T-helper 2 cell treated with Interferon-gamma antibody and Interleukin-4, amounts not matched to agents 5 μg/mL and 100 μg/mL, for 36 hours (primary cell): ENCODE data around the gene ARHGEF10L.
"Not testable (repeated sequence)": the region's sequence is repeated elsewhere in the genome, so short reads cannot be mapped to it uniquely, and the experiment has no call there.

Source experiments
- DNase-seq: peaks from one replicate; pipeline ENCODE4 v3.0.0; 2021; ENCODE audit warnings: low spot score
- H3K27ac Mint-ChIP-seq: one replicate; pipeline ENCODE4 v1.8.0; 2021; ENCODE audit warnings: mild to moderate bottlenecking, mixed read lengths
- H3K27me3 Mint-ChIP-seq: one replicate; pipeline ENCODE4 v1.8.0; 2021; ENCODE audit warnings: low read depth, mixed read lengths
- H3K36me3 Mint-ChIP-seq: one replicate; pipeline ENCODE4 v1.8.0; 2021; ENCODE audit warnings: low read depth, mixed read lengths
- H3K4me1 Mint-ChIP-seq: one replicate; pipeline ENCODE4 v1.8.0; 2021; ENCODE audit warnings: low read depth, mixed read lengths
- H3K4me3 Mint-ChIP-seq: one replicate; pipeline ENCODE4 v1.8.0; 2022; ENCODE audit warnings: mild to moderate bottlenecking, moderate library complexity, mixed read lengths
- H3K9me3 Mint-ChIP-seq: one replicate; pipeline ENCODE4 v1.8.0; 2021; ENCODE audit warnings: mixed read lengths

The ARHGEF10L gene, protein sequence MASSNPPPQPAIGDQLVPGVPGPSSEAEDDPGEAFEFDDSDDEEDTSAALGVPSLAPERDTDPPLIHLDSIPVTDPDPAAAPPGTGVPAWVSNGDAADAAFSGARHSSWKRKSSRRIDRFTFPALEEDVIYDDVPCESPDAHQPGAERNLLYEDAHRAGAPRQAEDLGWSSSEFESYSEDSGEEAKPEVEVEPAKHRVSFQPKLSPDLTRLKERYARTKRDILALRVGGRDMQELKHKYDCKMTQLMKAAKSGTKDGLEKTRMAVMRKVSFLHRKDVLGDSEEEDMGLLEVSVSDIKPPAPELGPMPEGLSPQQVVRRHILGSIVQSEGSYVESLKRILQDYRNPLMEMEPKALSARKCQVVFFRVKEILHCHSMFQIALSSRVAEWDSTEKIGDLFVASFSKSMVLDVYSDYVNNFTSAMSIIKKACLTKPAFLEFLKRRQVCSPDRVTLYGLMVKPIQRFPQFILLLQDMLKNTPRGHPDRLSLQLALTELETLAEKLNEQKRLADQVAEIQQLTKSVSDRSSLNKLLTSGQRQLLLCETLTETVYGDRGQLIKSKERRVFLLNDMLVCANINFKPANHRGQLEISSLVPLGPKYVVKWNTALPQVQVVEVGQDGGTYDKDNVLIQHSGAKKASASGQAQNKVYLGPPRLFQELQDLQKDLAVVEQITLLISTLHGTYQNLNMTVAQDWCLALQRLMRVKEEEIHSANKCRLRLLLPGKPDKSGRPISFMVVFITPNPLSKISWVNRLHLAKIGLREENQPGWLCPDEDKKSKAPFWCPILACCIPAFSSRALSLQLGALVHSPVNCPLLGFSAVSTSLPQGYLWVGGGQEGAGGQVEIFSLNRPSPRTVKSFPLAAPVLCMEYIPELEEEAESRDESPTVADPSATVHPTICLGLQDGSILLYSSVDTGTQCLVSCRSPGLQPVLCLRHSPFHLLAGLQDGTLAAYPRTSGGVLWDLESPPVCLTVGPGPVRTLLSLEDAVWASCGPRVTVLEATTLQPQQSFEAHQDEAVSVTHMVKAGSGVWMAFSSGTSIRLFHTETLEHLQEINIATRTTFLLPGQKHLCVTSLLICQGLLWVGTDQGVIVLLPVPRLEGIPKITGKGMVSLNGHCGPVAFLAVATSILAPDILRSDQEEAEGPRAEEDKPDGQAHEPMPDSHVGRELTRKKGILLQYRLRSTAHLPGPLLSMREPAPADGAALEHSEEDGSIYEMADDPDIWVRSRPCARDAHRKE (N-terminal part only)

DNA sequence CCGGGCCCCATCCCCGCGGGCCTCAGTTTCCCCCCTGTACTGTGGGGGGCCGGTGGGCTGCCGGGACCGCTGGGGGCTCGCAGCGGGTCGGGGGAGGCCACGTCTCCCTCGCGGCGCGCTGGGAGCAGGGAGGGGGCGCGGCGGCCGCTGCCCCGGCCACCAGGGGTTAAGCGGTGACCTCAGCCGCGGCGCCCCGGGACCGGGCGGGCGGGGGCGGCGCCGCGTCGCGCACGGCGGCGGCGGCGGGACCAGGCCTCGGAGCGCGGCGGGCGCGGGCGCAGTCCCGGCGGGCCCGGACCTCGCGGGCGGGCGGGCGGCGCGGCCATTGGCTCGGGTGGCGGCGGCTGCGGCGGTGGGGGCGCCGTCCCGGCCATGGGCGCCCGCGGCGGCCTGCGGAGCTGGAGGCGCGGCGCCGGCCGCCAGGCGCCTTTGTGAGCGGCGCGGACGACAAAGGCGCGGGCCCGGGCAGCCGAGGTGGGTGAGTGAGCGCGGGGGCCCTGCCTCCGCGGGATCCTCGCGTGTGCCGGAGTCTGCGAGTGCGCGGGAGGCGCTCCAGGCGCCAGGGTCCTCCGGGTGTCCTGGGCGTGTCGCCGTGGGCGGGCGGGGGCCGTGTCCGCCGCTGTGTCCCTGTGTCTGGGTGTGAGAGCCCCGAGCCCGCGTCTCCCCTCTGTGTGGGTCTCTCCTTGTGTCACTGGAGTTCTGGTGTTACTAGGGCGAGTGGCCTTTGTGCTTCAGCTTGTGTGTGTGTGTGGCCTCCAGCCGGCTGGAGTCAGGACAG is at the start of gene ARHGEF10L:
Gene ARHGEF10L, plus strand, starts transcription at position 222 of the 778 bp plus-strand sequence. CDS start 40,898 bp downstream, outside the sequence.
- no peak within 1 kb of the TSS for H3K27ac Mint-ChIP-seq

DNA sequence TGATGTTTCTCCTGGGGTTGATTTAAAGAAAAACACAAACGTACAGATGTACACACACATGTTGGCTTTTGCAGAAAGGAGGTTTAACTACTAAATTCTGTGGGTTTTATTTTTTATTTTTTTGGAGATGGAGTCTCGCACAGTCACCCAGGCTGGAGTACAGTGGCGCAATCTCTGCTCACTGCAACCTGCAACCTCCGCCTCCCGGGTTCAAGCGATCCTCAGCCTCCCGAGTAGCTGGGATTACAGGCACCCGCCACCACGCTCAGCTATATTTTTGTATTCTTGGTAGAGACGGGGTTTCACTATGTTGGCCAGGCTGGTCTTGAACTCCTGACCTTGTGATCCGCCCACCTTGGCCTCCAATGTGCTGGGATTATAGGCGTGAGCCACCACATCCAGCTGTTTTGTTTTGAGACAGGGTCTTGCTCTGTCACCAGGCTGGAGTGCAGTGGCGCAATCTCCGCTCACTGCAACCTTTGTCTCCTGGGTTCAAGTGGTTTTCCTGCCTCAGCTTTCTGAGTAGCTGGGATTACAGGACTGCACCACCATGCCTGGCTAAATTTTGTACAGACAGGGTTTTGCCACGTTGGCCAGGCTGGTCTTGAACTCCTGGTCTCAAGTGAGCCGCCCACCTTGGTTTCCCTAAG is 49.6 kb upstream of the ARHGEF10L start:
- H3K27ac Mint-ChIP-seq, H3K9me3 Mint-ChIP-seq, H3K27me3 Mint-ChIP-seq, DNase-seq, H3K36me3 Mint-ChIP-seq, H3K4me3 Mint-ChIP-seq, H3K4me1 Mint-ChIP-seq: not testable (repeated sequence)

More for the DNA sequence above, at the start of gene ARHGEF10L:
- H3K4me3 Mint-ChIP-seq: no peak within 1 kb of the TSS
- peaks cover 2% of the 10 kb centered on the region for H3K4me1 Mint-ChIP-seq
- no peaks in the 10 kb centered on the region for H3K9me3 Mint-ChIP-seq
- H3K36me3 Mint-ChIP-seq: no peaks in the 10 kb centered on the region
- no peak for DNase-seq
- H3K27me3 Mint-ChIP-seq: peaks cover 47% of the 10 kb centered on the region

DNA sequence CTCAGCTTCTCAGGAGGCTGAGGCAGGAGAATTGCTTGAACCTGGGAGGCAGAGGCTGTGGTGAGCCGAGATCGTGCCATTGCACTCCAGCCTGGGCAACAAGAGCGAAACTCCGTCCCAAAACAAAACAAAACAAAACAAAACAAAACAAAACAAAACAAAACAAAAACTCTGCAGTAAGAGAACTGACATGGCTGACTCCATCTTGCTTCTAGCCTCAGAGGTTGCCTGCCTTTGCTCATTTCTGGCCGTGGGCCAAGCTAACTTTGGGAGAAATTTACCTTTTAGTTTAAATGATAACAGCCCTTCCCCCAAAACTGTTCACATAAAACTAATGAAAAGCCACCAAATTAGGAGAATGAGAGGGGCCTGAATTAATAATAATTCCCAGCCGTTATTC is 48.8 kb upstream of the ARHGEF10L start:
- not testable (repeated sequence) for H3K9me3 Mint-ChIP-seq, H3K27me3 Mint-ChIP-seq, DNase-seq, H3K27ac Mint-ChIP-seq, H3K36me3 Mint-ChIP-seq, H3K4me1 Mint-ChIP-seq, H3K4me3 Mint-ChIP-seq

- no peak overlapping the region for H3K4me3 Mint-ChIP-seq
- no peaks in the 10 kb centered on the region for H3K27me3 Mint-ChIP-seq
- DNase-seq: peak; percentile 40
- H3K27ac Mint-ChIP-seq: no peak overlapping the region
- H3K36me3 Mint-ChIP-seq: no peaks in the 10 kb centered on the region
- no peaks in the 10 kb centered on the region for H3K9me3 Mint-ChIP-seq
- H3K4me1 Mint-ChIP-seq: no peaks in the 10 kb centered on the region
Measured at GRCh38 chr1:17494114-17494729, 45.3 kb upstream of the ARHGEF10L start.

- Mint-ChIP-seq H3K4me3 (no peak overlapping the region), H3K36me3 (no peaks in the 10 kb centered on the region), H3K27me3 (no peaks in the 10 kb centered on the region), H3K4me1 (no peaks in the 10 kb centered on the region), H3K9me3 (no peaks in the 10 kb centered on the region), H3K27ac (no peak overlapping the region)
- DNase-seq: no peak
Measured at GRCh38 chr1:17496419-17496818, 43.1 kb upstream of the ARHGEF10L start.

DNA sequence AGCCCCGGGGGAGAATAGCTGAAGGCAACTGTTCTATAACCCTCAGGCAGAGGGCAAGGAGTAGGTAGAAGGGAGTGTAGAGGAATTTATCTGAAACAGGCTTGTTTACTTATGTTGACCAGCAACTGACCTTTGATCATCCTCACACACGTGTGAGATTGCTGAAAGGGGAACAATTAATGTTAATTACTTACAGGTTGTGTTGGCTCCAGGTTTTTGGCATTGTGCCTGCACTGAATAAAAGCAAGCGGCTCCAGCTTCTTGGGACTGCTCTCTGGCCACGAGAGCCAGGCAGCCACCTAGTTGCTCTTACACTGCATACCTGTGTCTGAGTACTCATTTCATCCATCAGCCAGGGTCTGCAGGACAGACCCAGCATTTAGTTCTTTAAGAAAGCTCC is 41.3 kb upstream of the ARHGEF10L start:
- Mint-ChIP-seq H3K9me3 (no peaks in the 10 kb centered on the region), H3K27ac (no peak overlapping the region), H3K27me3 (no peaks in the 10 kb centered on the region), H3K4me1 (no peaks in the 10 kb centered on the region), H3K4me3 (no peak overlapping the region), H3K36me3 (no peaks in the 10 kb centered on the region)
- no peak for DNase-seq

- H3K27ac Mint-ChIP-seq: no peak overlapping the region
- peak; percentile 43 for DNase-seq
- no peaks in the 10 kb centered on the region for H3K4me1 Mint-ChIP-seq
- no peak overlapping the region for H3K4me3 Mint-ChIP-seq
- H3K36me3 Mint-ChIP-seq: no peaks in the 10 kb centered on the region
- H3K27me3 Mint-ChIP-seq: no peaks in the 10 kb centered on the region
- no peaks in the 10 kb centered on the region for H3K9me3 Mint-ChIP-seq
Measured at GRCh38 chr1:17502326-17502778, 37.1 kb upstream of the ARHGEF10L start.

GRCh38 chr1:17503146-17503545 is 36.4 kb upstream of the ARHGEF10L start:
- Mint-ChIP-seq H3K9me3 (no peaks in the 10 kb centered on the region), H3K4me3 (no peak overlapping the region), H3K27ac (no peak overlapping the region), H3K4me1 (no peaks in the 10 kb centered on the region), H3K27me3 (no peaks in the 10 kb centered on the region), H3K36me3 (no peaks in the 10 kb centered on the region)
- DNase-seq: no peak

DNA sequence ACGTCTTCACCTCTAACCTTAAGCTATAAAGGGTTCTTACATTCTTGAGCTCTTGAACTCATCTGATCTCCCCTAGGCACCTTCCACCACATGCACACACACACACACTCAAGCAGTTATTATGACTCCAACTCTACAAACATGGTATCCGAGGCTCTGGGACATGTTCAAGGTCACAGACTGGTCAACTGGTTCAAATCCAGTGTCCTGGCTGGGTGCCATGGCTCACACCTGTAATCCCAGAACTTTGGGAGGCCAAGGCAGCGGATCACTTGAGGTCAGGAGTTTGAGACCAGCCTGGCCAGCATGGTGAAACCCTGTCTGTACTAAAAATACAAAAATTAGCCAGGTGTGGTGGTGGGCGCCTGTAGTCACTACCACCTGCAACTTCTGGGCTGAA is 32.3 kb upstream of the ARHGEF10L start:
- not testable (repeated sequence) for H3K27me3 Mint-ChIP-seq, H3K4me1 Mint-ChIP-seq, H3K36me3 Mint-ChIP-seq, H3K27ac Mint-ChIP-seq, H3K9me3 Mint-ChIP-seq, DNase-seq, H3K4me3 Mint-ChIP-seq

DNA sequence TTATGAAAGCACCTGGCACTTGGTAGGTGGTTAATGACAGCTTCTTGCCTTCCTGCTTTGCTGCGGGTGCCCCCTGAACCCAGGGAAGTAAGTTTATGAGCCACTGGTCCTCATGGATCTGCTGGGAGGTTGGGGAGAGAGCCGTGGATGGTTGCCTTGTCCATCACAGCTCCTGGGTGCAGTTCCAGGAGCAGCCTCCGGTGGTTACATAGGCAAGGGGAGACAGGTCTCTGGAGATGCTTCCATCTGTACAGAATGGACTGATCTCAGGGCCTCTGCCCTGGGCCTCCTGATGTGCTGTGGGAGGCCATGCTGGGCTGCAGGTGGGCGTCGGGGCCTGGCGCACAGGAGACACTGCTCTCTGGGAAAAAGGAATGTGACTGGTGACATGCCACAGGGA is 31.6 kb upstream of the ARHGEF10L start:
- no peaks in the 10 kb centered on the region for H3K27me3 Mint-ChIP-seq
- no peaks in the 10 kb centered on the region for H3K36me3 Mint-ChIP-seq
- no peak overlapping the region for H3K27ac Mint-ChIP-seq
- H3K4me3 Mint-ChIP-seq: no peak overlapping the region
- DNase-seq: no peak
- no peaks in the 10 kb centered on the region for H3K9me3 Mint-ChIP-seq
- no peaks in the 10 kb centered on the region for H3K4me1 Mint-ChIP-seq

DNA sequence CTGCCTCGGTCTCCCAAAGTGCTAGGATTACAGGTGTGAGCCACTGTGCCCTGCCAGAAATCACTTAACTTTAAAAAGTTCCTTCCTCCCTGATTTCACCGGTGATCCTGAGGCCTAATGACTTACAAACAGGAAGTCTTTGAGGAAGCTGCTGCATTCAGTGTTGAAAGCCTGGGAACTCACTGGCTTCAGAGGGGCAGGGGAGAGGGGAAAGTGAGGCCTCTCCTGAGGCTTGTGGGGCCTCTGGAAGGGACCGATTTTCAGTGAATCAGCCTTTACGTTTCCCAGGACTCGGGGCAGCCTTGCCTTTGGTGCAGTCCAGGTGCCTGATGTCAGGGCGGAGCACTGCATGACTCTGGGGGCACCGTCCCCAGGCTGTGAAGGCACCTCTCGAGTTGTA is 30.1 kb upstream of the ARHGEF10L start:
- no peak overlapping the region for H3K27ac Mint-ChIP-seq
- H3K9me3 Mint-ChIP-seq: no peaks in the 10 kb centered on the region
- no peak overlapping the region for H3K4me3 Mint-ChIP-seq
- no peaks in the 10 kb centered on the region for H3K4me1 Mint-ChIP-seq
- no peaks in the 10 kb centered on the region for H3K27me3 Mint-ChIP-seq
- no peak for DNase-seq
- H3K36me3 Mint-ChIP-seq: no peaks in the 10 kb centered on the region

DNA sequence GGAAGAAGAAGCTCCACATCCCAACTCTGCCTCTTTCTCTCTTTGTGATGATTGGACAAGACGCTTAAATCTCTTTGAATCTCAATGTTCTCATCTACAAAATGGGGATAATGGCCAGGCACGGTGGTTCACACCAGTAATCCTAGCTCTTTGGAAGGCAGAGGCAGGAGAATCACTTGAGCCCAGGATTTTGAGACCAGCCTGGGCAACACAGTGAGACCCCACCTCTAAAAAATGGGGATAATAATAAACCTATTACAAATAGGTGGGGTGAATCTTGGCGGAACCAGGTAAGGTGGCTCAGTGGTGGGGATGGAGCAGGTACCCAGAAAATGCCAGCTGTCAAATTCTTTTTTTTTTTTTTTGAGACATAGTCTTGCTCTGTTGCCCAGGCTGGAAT is 29.4 kb upstream of the ARHGEF10L start:
- H3K4me3 Mint-ChIP-seq: no peak overlapping the region
- no peak overlapping the region for H3K27ac Mint-ChIP-seq
- no peak for DNase-seq
- H3K27me3 Mint-ChIP-seq: no peaks in the 10 kb centered on the region
- no peaks in the 10 kb centered on the region for H3K4me1 Mint-ChIP-seq
- H3K9me3 Mint-ChIP-seq: no peaks in the 10 kb centered on the region
- no peaks in the 10 kb centered on the region for H3K36me3 Mint-ChIP-seq
